T-helper 22 cell (primary cell): Measurements from ENCODE around the gene ZSWIM4.
A peak's percentile ranks its signal among the peaks of the same experiment; 100 is the strongest.
"Not testable (repeated sequence)": the region's sequence is repeated elsewhere in the genome, so short reads cannot be mapped to it uniquely, and the experiment has no call there.

Source experiments
- DNase-seq: peaks from one replicate; pipeline ENCODE4 v3.0.0-alpha.2; 2020; ENCODE audit warnings: low read depth

ZSWIM4 gene

GRCh38 chr19:13794757-13795589, at the start of gene ZSWIM4:
Gene ZSWIM4, plus strand, starts transcription at chr19:13795443. Its CDS starts 206 bp downstream, at chr19:13795649.
- peak; percentile 80 for DNase-seq

- no peak for DNase-seq
These were observed 48.2 kb upstream of the ZSWIM4 start for GRCh38 chr19:13747098-13747453.

GRCh38 chr19:13748169-13748828, 46.9 kb upstream of the ZSWIM4 start:
- DNase-seq = no peak

GRCh38 chr19:13751436-13751835, 43.8 kb upstream of the ZSWIM4 start:
- no peak for DNase-seq

GRCh38 chr19:13753622-13754021, 41.6 kb upstream of the ZSWIM4 start:
- DNase-seq = not testable (repeated sequence)

GRCh38 chr19:13756210-13756609, 39.0 kb upstream of the ZSWIM4 start:
- no peak for DNase-seq

- no peak for DNase-seq
These were observed 37.2 kb upstream of the ZSWIM4 start for GRCh38 chr19:13757805-13758772.

- no peak for DNase-seq
These were observed 36.4 kb upstream of the ZSWIM4 start for GRCh38 chr19:13758795-13759194.

GRCh38 chr19:13761423-13761822, 33.8 kb upstream of the ZSWIM4 start:
- no peak for DNase-seq

- no peak for DNase-seq
These were observed 32.5 kb upstream of the ZSWIM4 start for GRCh38 chr19:13762635-13763235.

GRCh38 chr19:13763265-13763664, 32.0 kb upstream of the ZSWIM4 start:
- no peak for DNase-seq

GRCh38 chr19:13764101-13764807, 31.0 kb upstream of the ZSWIM4 start, which contains the start of gene MRI1:
Gene MRI1, plus strand, starts transcription at chr19:13764522. Its CDS starts 67 bp downstream, at chr19:13764589.
- DNase-seq = peak; percentile 44

- peak; percentile 17 for DNase-seq
These were observed 30.3 kb upstream of the ZSWIM4 start for GRCh38 chr19:13764821-13765394.

- DNase-seq = no peak
These were observed 29.7 kb upstream of the ZSWIM4 start for GRCh38 chr19:13765395-13766094.

- DNase-seq = no peak
These were observed 29.2 kb upstream of the ZSWIM4 start for GRCh38 chr19:13766095-13766481.

- no peak for DNase-seq
These were observed 26.7 kb upstream of the ZSWIM4 start for GRCh38 chr19:13768510-13768909.

GRCh38 chr19:13770013-13770635, 25.1 kb upstream of the ZSWIM4 start:
- no peak for DNase-seq

GRCh38 chr19:13774217-13775191, 20.7 kb upstream of the ZSWIM4 start, which contains the start of gene C19orf53:
Gene C19orf53, plus strand, starts transcription at chr19:13774456. Its CDS starts 22 bp downstream, at chr19:13774478.
- DNase-seq = peak; percentile 79
